Fibroblast of skin of right biceps (primary cell): ENCODE results near the gene SLC26A8.

Experiments used
- DNase-seq: peaks from one replicate; pipeline ENCODE4 v3.0.0-alpha.2; 2013

Gene SLC26A8

GRCh38 chr6:36023996-36024795 lies at the start of gene SLC26A8:
Gene SLC26A8, minus strand, starts transcription at chr6:36024641. Its CDS starts 4,934 bp downstream, at chr6:36019707.
- no peak for DNase-seq

DNA sequence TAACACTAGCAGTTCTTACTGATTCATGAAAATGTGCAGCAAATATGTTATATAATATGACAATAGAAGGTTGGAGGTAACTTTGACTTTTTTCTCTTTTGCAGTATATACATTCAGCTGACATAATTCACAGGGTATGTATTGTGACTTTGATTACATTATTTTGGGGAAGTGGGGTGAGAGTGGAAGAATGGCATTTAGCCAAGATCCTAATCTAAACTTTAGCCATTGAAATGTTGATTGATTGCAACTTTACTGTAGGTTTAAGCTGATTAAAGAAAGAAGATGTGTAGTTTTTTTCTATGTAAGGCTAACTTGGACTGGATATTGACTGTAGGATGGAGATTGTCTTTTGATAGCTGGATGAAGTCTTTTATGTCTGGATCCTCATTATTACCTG lies 49.1 kb upstream of the SLC26A8 start:
- DNase-seq = no peak

DNA sequence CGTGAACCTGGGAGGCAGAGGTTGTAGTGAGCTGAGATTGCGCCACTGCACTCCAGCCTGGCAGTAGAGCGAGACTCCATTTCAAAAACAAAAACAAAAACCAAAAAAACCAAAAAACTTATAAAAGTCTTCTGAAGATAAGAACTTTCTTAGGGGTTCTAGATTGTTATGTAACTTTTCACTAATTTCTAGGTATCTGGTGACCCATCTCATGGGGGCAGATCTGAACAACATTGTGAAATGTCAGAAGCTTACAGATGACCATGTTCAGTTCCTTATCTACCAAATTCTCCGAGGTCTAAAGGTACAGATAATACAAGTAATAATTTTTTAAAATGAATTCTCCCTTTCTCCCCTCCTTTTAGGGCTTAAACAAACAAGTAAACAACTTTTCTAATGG lies 48.2 kb upstream of the SLC26A8 start:
- no peak for DNase-seq

DNA sequence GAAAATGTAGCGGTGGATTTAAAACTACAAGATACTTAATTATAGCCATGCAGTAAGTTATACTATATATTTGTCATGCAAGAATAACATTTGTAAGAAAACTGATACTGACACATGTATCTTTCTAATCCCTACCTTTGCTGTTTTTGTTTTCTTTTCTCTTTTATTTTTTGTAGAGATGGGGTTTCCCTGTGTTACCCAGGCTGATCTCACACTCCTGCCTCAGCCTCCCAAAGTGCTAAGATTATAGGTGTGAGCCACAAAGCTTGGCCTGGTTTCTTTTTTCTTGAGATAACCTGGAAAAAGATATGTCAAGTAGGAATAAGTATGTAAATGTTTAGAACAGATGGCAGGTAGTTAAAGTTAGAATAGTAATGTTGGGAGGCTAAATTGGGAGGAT lies 47.3 kb upstream of the SLC26A8 start:
- no peak for DNase-seq

GRCh38 chr6:36071281-36071680 lies 46.8 kb upstream of the SLC26A8 start:
- DNase-seq = no peak

DNA sequence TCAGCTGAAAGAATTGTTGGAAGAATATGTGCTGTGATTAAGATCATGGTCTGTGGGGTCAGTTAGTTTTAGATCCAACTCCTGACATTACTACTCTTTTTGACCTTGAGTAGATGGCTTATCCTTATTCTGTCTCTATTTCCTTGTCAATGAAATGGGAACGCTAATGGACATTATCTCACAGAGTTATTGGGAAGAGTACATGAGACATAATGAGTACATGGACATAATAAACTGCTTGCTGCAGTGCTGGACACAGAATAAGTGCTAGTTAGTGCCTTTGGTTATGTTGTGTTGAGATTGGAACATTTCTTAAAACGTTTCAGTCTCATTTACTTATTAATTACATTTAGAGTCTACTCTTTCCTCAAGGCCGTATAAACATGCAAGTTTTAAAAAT lies 45.8 kb upstream of the SLC26A8 start:
- DNase-seq = no peak

DNA sequence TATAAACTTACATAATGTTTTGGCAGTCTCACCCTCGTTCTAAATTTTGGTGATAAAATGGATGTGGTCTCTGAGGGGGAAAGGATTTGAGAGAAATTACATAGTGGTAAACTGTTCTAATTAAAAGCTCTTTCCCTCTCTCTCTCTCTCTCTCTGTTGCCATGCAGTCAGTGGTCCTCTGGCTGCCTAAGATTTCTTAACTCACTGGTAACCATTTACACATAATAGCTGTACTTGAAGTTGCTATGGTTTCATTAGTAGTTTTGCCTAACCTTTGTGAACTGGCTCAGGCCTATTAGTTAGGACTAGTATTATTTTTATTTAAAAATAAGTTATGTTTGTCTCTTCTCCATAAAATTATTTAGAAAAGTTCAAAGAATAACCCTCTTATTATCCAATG lies 45.1 kb upstream of the SLC26A8 start:
- DNase-seq = no peak

- DNase-seq = no peak
Measured at GRCh38 chr6:36068586-36068985, 44.1 kb upstream of the SLC26A8 start.

- DNase-seq = no peak
Measured at GRCh38 chr6:36068012-36068392, 43.6 kb upstream of the SLC26A8 start.

DNA sequence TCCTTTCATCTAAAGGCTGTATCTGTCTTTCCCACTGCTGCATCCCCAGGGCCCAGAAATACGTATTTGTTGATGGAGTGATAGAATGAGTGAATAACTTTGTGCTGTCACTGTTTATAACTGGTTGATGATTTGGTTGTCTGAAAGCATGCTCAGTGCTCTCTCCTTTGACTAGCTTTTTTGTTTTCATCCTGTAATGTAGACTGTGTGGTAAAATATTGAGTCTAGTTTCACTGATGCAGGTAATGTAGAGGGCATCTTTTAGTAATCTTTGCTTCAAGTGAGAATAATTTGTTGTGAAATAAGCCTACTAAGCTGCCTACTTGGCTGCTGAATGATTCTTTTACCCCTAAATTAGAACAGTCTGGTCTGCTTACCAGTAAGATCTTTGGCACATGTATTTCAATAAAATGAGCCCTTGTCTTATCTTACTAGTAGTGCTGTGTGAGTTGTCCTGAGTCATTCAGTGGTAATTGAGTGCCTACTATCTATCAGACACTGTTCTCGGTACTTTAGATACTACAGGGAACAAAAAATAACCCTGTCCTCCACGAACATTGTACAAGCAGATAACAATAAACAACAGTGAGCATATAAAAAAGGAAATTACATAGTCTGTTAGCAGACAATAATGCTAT lies 43.1 kb upstream of the SLC26A8 start:
- peak; percentile 12 for DNase-seq

GRCh38 chr6:36066817-36067216 lies 42.4 kb upstream of the SLC26A8 start:
- DNase-seq = no peak

DNA sequence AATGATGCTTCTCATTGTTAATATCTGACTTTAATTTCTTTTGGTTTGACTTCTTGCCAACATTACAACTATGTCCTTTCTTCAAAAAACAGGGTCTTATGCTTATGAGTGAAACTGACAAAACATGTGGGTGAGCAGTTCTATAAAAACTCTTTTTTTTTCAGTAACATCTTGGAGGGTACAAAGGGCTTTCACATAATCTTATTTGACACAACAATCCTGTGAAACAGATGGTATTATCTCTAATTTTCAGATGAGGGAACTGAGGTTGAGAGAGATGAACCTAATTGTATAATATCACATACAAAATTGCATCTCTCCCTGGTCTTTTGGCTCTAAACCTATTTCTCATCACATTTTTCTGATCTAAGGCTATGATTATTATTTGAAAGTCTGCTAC lies 41.5 kb upstream of the SLC26A8 start:
- no peak for DNase-seq

GRCh38 chr6:36064770-36065396 lies 40.4 kb upstream of the SLC26A8 start:
- no peak for DNase-seq

DNA sequence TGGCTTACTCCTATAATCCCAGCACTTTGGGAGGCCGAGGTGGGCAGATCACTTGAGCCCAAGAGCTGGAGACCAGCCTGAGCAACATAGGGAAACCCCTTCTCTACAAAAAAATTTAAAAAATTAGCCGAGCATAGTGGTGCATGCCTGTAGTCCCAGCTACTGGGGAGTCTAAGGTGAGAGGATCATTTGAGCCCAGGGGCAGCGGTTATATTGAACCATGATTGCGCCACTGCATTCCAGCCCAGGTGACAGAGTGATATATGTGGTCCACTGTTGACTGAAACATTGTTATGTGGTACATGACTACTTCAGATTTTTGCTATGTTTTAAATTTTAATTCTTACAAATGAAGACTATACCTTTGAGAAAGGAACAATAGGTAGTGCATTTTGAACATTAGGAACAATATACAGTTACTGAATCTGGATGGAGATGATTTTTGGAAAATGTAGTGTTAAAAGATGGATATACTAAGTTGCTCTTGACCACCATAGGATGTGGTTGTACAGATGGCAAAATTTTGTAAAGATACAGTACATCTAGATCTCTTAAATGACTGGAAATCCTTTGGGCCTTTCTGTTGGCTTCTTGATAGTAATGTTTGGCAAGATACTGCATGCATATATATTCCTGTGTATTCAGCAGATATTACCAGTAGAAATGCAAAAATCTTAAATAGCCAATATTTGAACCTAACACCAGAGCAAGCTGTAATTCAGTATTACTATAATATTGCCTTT lies 39.0 kb upstream of the SLC26A8 start:
- DNase-seq = no peak

GRCh38 chr6:36062247-36062646 lies 37.8 kb upstream of the SLC26A8 start:
- no peak for DNase-seq

DNA sequence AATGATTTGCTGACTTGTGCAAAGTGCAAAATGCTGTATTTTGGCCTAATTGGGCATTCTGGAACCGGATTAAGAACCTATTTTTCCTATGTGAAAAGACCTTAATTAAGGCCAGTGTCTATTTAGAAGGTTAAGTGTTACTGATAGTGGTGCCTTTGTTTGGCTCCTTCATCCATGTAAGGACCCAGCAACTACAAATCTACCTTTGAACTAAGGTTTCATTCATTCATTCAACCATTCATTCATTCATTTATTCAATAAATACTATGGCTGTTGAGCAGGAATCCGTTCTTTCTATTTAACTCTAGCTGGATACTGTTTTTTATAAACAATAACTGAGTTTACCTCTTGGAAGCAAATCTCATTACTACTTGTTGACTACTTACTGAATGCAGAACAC lies 36.8 kb upstream of the SLC26A8 start:
- no peak for DNase-seq

DNA sequence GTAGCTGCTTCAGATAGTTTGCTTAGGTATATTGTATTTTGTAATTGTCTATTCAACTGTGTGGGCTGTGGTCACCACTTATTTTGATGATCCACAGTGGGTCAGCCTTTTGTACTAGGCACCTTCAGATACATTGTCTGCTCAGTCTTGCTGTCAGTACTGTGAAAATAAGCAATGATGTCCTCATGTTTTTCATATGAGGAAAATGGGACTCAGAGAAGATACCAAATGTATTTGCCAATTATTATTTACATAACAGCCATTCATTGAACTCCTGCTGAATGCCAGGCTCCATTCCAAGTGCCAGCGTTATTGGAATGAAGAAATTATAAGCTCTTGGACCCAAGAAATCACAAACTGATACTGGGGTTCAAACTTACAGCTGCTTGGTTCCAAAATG lies 31.7 kb upstream of the SLC26A8 start:
- DNase-seq = no peak

GRCh38 chr6:36054956-36055355 lies 30.5 kb upstream of the SLC26A8 start:
- no peak for DNase-seq

- DNase-seq = no peak
Measured at GRCh38 chr6:36054415-36054814, 30.0 kb upstream of the SLC26A8 start.

DNA sequence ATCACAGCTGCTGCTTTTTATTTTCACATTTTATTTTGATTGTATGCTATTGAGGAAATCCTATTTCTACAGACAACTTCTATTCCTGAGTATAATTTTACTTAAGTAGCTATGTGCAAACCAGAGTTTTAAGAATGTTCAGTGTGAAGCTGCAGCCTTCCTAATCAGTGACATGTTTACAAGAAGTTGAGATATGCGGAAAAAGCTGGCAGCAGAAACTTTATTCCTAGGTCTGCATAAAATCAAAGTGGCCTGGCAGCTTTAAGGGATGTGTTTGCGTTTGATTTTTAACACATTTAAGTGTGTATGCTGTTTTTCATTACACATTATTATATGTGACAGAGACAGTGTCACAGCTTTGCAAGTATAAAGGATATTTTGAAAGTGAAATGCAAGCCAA lies 29.4 kb upstream of the SLC26A8 start:
- no peak for DNase-seq

GRCh38 chr6:36052097-36052496 lies 27.7 kb upstream of the SLC26A8 start:
- no peak for DNase-seq

- no peak for DNase-seq
Measured at GRCh38 chr6:36050947-36051710, 26.7 kb upstream of the SLC26A8 start.

GRCh38 chr6:36050305-36050704 lies 25.9 kb upstream of the SLC26A8 start:
- no peak for DNase-seq
